Activated CD8-positive, alpha-beta memory T cell treated with anti-CD3 and anti-CD28 coated beads, Interleukin-2, amount 50 U/mL, for 1 hour (primary cell): ENCODE results near the gene CER1.
"Not testable (repeated sequence)": the region's sequence is repeated elsewhere in the genome, so short reads cannot be mapped to it uniquely, and the experiment has no call there.

Experiments
- DNase-seq: peaks from one replicate; pipeline ENCODE4 v3.0.0-alpha.2; 2020; ENCODE audit errors: extremely low read depth

Gene CER1

DNA sequence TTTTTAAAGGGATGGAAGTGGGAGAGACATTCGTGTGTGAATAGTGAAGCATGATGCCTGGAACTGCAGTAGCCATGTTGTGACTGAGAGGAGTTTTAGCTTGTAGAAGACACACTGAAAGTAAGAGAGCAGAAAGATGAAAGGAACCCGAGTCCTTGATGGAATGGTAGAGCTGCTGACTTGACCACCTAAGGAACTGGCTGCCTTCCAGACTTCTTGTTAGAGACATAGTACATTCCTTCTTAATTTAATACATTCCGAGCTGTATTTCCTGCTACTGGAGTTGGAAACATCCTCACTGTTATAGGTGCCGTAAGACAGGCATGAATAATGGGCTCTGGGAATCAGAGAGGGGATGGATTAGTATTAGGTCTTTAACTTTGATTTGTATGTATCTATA, 7.4 kb downstream of the CER1 start:
- no peak for DNase-seq

DNA sequence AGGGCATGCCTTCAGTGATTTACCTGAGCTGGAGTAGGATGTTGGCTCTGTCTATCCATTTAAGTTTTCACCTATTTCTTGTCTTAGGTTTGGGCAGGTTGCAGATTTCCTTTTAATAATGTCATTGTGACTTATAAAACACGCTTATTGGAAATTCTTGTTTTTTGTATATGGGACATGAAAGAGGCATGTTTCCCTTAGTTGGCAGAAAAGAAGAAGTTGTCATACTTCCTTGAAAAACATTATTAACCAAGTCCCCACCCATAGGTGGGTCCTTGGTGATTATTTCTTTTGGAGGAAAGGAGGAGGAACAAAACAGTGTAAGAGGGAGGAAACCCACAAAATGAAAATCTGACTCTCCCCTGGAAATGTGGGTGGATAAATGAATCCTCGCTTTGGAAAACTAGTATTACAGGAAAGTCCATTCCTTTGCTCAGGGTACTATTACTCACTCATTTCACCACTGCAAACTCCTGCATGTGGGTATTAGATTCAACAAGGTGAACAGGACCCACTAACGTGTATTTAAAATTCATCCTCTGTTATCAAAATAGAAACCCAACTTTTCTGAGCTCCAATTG, 9.3 kb downstream of the CER1 start:
- DNase-seq: no peak

DNA sequence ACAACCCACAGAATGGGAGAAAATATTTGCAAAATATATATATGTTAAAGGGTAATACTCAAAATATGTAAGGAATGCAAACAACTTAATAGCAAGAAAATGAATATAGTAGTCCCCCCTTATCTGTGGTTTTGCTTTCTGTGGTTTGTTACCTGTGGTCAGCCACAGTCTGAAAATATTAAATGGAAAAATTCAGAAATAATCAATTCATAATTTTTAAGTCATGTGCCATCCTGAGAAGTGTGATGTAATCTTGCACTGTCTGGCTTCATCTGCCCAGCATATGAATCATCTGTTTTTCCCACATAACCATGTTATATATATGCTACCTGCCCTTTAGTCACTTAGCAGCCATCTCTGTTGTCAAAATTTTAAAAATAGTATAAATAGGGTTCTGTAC, 11.7 kb downstream of the CER1 start:
- DNase-seq: no peak

DNA sequence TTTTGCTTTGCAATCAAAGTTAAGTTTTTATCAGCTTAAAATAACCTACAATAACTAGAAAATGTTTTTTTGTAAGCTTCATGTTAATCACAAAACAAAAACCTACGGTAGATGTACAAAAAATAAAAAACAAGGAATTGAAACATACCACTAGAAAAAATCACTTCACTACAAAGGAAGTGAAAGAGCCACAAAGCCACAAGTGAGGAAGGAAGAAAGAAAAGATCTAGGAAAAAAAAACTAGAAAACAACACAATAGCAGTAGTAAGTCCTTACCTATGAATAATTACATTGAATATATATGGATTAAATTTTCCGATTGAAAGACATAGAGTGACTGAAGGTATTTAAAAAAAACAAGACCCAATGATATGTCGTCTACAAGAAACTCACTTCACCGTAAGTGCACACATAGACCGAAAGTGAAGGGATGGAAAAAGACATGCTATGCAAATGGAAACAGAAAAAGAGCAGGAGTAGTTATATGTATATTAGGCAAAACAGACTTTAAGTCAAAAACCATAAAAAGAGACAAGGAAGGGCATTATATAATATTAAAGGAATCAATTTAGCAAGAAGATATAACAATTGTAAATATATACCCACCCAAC, 15.9 kb downstream of the CER1 start:
- DNase-seq: no peak

DNA sequence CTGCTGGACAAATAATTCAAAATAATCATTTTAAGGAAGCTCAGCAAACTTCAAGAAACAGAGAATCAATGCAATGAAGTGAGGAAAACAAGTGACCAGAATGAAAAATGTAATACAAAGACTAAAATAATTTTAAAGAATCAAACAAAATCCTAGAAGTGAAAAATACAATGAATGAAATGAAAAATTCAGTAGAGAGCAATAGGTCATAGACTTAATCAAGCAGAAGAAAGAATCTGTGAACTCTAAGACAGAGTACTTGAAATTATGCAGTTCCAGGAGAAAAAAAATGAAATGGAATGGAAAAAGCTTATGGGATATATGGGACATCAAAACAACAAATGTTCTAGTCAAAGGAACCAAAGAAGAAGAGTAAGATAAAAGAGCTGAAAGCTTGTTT, 17.5 kb downstream of the CER1 start:
- no peak for DNase-seq

DNA sequence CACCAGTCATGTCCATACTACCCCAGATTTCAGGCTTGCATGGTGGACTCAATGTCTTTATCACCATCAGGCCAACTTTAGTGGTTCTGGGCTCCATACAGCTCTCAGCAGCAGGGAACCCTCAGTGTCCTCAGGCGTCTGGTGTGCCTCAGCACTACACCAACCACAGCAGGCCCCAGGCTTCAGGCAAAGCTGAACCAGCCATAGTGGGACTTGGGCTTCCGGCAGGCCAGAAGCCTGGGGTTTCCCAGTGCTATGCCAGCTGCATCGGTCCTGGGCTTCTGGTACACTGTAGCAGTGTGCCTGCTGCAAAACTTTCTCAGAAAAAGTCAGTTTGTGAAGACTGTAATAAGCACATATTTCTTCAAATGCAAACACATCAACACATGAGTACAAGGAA, 18.3 kb downstream of the CER1 start:
- no peak for DNase-seq

DNA sequence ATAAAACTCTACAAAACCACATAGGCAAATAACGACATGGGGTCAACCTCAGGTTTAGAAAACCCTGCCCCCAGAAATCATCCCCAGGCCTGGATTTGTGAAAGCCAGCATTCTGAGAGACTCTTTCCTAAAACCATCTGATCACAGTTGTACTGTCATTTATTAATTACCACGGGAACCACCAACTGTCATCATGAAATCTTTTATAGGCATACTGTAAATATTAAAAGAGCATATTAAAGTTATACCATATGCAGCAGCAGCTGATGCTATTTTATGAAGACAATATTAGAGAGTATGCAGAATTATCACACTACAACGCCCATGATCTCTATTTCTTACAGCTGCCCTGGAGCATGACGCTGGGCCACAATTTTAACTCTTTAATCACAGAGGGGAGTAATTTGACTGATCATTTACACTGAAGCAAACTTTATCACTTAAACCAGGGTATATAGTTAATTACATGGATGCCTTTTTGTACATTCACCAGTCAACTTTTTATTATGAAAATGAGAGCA, 20.3 kb downstream of the CER1 start:
- no peak for DNase-seq

DNA sequence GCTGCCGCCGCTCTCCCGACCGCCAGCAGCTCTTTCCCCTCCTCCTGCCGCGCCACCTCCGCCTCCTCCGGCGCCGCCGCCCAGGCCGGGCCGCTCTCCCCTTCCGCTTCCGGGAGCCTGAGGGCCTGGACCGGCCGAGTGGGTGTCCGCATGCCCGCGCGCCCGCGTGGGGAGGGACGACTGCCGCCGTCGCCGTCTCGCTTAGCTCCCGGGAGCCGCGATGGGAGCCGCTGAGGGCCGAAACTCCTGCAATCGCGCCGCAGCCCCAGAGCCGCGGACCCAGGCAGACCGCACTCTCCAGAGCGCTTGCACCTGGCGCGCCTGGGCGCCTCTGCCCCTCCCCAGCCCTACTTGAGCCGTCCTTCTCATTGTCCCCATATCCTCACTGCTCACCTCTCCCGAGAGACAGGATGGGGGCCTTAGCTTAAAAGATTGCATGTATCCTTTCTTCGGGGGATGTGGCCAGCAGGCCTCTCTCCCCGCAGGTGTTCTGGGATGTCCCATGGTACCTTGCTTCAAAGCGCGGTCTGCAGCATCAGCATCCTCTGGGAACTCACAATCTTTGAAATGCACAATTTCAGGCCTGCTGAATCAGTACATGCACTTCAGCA, 29.2 kb downstream of the CER1 start, which contains the start of gene ZDHHC21:
Gene ZDHHC21 (minus strand): TSS at position 182 of the 611 bp plus-strand sequence. CDS start 19,092 bp downstream, outside the sequence.
- DNase-seq: no peak

DNA sequence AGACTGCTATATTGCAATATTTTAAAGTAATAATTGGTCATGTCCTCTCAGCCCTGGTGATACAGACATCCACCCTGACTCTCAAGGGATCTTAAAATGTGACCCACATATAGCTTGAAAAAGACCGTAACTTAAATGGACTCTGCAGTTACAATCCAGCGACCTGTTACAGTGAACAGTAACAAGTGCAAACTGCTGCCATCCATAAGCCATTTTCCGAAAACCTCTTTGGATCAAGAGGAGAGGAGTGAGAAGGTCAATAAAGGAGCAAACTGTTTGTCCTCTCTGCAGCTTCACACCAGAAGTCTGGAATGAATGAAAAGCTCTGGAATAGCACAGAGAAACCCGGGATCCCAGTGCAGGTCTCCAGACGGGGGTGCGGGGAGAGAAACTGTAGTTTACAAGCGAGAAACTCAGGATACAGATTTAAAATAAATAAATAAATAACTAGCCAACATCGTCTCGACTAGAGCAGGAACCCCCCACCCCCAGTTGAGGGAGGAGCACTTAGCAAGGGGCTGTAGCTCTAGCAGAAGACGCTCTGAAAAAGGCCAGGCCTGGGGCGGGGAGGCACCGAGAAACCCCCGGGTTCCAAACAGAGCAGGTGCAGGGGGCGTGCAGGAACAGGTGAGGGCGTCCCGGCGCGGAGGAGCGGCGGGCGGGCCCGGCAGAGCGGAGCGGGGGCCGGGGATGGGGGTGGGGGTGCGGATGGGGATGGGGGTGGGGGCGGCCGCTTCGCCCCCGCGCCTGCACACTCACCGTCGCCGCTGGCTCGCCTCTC, 29.9 kb downstream of the CER1 start:
- DNase-seq: no peak

DNA sequence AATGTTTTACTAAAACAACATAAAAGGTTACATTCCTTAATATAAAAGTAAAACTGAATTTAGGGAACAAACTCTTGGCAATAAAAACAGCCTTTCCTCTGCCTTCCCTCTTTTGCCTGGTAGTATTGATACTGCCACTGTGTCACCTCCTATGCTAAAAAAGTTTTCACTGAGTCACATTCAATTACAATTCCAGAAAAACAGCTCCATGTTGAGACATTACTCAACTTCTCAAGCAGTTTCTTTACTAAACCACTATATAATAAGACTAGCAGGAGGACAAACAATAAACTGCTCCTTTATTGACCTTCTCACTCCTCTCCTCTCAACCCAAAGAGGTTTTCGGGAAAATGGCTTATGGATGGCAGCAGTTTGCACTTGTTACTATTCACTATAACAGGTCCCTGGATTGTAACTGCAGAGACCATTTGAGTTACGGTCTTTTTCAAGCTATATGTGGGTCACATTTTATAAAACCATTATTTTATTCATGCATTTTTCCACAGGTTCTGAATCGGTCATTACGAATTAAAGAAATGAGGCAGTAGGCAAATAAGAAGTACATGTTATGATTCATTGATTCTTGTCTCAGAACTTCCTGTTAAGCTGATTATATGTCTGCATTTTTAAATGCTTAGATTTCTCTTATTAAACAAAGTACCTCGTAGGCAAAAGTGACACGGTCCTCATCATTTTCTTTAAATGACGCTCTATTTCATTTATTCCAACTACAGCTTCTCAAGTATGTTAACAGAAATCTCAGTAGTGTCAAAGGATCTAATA, 31.4 kb downstream of the CER1 start:
- no peak for DNase-seq

DNA sequence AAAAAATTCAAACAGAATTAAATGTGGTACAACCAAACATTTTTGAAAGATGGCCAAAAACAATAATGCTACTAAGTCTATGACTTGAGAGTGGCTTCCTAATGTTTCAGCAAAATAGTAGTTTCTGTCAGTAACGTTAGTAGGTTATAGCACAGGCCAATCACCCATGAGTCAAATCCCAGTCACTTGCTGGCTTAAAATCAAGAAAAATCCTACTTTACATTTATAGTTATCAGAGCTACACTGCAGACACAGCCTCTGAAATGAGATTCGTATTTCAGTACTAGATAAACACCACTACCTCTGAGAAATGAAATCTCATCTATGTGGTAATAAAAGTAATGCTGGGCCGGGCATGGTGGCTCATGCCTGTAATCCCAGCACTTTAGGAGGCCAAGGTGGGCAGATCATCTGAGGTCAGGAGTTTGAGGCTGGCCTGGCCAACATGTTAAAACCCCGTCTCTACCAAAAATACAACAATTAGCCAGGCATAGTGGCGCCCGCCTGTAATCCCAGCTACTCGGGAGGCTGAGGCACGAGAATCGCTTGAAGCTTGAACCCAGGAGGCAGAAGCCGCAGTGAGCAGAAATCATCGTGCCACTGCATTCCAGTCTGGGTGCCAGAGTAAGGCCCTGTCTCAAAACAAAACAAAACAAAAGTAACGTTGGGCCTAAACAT, 35.4 kb downstream of the CER1 start:
- DNase-seq: no peak

DNA sequence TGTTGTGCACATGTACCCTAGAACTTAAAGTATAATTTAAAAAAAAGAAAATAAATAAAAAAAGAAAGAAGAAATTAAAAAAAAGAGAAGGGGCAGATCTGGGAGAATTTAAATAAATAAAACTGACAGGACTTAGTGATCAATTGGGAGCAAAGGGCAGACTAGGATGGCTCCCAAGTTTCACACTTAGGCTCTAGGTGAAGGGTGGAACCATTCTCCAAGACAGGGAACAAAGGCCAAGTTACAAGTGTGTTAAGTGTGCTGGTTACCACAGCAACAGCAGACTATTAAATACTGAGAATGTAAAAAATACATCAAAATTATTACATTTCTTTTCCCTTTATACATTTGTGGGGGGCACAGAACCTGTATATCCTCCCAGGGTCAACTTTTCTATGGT, 36.4 kb downstream of the CER1 start:
- DNase-seq: no peak

DNA sequence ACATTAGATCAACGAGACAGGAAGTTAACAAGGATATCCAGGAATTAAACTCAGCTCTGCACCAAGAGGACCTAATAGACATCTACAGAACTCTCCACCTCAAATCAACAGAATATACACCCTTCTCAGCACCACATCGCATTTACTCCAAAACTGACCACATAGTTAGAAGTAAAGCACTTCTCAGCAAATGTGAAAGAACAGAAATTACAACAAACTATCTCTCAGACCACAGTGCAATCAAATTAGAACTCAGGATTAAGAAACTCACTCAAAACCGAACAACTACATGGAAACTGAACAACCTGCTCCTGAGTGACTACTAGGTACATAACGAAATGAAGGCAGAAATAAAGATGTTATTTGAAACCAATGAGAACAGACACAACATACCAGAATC, 39.9 kb downstream of the CER1 start:
- DNase-seq: not testable (repeated sequence)

DNA sequence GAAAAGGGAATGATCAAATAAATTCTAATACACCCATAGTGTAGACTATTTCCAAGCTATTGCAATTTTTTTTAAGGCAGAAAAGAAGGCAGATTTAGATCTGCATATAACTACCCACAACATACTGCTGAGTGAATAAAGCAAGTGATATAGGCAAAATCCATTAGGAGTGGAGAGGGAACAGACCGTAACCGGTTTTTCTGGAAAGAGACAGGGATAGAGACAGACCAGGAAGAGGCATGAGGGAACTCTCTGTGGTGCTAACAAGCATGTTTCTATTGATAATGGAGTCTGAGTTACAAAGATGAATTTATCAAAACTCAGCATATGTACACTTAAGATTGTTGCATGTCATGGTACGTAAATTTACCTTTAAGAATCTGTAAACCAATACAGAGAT, 43.8 kb downstream of the CER1 start:
- no peak for DNase-seq

DNA sequence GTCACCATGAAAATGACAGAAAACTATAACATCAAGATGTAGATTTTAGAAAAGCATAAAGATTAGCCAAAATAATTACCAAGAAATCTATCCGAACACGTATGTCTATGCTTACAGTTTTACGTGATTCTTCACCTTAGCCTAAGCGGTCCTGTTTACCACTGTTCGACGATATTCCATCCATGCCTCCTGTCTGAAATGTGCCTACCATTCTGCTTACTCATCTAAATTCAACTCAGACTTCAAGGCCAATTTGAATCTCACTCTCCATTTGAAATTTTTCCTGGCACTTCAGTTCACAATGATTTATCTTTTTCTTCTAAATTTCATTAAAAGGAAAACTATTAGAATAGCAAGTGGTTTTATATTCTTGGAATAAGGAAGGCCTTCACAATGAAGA, 44.7 kb downstream of the CER1 start:
- DNase-seq: no peak

DNA sequence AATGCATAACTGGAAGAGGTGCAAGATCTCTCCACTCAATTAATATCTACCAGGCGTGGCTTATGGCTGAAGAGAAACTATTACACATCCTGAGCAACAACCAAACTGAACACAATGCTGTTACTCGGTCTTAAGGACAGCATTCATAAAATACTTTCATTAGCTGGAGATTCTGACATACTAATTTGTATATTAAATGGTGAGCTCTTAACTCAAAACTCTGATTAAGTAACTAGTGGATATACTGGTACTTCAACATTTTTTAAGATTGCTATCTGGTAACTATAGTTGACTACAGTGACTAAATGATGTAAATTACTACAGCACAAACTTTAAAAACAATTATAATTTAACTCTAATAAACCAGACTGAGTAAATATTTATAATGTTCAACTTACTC, 45.1 kb downstream of the CER1 start:
- no peak for DNase-seq

DNA sequence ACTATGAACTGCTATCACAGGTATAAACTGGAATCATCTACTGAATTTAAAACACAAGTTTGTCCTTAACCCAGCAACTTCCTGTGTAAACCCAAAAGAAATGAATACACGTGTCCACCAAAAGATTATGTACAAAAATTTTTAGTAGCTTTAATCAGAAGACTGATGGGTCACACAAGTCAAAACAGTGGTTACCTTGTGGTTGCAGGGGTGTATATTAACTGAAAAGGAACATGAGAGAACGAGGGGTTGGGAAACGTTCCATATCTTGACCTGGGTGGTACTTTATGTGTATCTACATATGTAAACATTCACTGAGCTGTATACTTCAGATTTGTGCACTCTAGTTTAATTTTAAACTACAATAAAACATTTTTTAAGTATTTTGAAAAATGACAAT, 47.9 kb downstream of the CER1 start:
- DNase-seq: no peak

DNA sequence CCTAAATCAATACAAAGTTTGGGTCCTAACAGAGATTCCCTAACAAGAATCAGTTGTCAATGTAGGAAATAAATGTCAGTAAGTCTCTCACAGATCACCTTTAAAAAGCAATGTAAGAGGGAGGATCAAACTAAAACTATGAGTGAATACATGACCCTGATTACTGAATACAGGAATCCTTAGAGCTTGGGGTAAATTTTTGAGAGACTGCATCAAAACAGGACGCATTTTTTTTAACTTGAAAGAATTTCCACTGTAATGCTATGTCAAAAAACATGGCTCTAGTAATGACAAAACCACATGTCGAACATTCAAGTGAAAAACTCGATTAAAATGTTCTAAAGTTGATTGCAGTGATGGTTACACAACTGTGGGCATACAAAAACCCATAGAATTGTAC, 51.2 kb downstream of the CER1 start:
- no peak for DNase-seq

DNA sequence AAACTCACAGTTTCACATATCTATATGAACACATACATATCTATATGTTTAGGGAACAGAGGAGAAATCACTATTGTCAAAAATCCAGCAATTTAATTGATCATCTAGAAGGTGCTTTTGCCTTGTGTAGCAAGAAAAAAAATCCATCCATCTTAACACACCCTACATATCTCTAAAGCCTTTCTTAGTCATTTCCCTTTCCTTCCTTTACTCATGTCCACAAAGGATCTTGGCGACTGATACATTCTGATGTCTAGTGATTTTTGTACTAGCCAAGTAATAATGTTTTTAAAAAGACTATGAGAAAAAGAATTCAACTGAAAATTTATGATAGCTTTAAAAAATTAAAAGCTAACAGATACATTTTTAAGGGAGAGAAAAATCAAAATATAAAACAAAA, 51.8 kb downstream of the CER1 start:
- no peak for DNase-seq
